ENCODE data around the gene TSC1. TPM values are rescaled to one million over a fixed set of nuclear protein-coding genes. Genes with fewer than 3 reads are reported as not detected.

The TSC1 gene
- total and polyA plus RNA-seq, 7 donors = 4.2 to 55.9 (median 35.3) TPM

DNA sequence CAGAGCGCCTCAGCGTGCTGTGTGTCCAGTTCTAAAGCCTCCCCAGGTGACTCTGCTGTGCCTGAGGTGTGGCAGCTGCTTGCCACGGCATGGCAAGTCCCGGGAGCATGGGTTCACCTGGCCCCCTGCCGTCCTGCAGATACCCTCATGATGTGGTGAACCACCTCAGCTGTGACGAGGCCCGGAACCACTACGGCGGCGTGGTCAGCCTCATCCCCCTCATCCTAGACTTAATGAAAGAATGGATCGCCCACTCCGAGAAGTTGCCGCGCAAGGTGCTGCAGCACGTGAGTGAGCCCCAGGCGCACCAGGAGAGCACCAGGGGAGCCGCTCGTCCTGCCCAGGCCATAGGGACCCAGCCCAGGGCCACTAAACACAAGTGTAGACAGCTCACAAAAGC, 56.3 kb downstream of the TSC1 start:
- H3K4me1 ChIP-seq = no peaks in the 10 kb centered on the region
- DNase-seq = no peak
- no peak overlapping the region for H3K4me3 ChIP-seq
- H3K27me3 ChIP-seq = no peaks in the 10 kb centered on the region
- no peak overlapping the region for H3K27ac ChIP-seq
- H3K36me3 ChIP-seq = peaks cover 0 to 74% (median 7%) of the 10 kb centered on the region in 4 donors
- no peaks in the 10 kb centered on the region for H3K9me3 ChIP-seq
- intact Hi-C loops (cut with DNase I) = no loop called here
- WGBS, 2 donors = 83 to 95% methylated on average over 18 of the region's 18 CpGs
- no peak for TF ChIP-seq POLR2AphosphoS5 (IDR thresholded peaks at IDR 0.05)
- TF ChIP-seq EP300 (IDR thresholded peaks at IDR 0.05) = no peak
- TF ChIP-seq POLR2A (IDR thresholded peaks at IDR 0.05) = no peak
- TF ChIP-seq, protein P1, sequence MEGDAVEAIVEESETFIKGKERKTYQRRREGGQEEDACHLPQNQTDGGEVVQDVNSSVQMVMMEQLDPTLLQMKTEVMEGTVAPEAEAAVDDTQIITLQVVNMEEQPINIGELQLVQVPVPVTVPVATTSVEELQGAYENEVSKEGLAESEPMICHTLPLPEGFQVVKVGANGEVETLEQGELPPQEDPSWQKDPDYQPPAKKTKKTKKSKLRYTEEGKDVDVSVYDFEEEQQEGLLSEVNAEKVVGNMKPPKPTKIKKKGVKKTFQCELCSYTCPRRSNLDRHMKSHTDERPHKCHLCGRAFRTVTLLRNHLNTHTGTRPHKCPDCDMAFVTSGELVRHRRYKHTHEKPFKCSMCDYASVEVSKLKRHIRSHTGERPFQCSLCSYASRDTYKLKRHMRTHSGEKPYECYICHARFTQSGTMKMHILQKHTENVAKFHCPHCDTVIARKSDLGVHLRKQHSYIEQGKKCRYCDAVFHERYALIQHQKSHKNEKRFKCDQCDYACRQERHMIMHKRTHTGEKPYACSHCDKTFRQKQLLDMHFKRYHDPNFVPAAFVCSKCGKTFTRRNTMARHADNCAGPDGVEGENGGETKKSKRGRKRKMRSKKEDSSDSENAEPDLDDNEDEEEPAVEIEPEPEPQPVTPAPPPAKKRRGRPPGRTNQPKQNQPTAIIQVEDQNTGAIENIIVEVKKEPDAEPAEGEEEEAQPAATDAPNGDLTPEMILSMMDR (IDR thresholded peaks at IDR 0.05) = no peak

DNA sequence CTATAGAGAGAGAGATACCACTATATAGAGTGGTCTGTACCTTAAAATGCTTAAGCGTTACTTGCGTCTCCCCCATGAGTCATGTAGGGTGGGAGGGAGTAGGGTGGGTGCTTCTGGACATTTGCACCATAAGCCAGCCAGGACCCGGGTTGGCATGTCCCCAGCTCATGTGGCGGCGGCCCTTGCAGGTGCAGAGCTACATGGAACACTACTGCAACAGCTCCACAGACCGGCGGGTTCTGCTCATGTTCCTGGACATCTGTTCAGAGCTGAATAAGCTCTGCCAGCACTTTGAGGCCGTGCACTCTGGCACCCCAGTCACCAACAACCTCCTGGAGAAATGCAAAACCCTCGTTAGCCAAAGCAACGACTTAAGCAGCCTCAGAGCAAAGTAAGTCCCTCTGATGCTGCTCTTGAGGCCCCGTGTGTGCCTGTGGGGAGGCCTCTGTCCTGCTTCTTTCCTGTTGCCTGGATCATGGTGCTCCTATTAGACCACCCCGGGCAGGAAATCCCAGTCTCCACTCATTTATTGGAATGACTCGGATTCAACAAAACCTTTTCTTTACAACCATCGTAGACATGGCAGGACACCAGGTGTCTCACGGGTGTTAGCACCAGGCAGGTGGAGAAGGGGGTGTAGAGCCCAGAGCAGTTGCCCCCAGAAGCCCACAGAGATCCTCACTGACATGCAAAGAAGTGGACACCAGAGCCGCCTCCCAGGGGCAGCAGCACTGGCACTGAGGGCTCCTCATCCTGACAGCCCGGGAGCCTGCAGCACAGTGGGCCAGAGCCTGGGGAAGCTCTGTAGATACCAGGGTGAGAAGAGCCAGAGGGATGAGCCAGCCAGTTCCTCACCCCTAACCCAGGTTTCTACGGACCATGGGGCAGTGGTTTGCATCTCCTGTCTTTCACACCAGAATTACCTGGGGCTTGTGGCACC, 57.0 kb downstream of the TSC1 start:
- no peaks in the 10 kb centered on the region for H3K4me1 ChIP-seq
- intact Hi-C loops (cut with DNase I) = no loop called here
- peaks cover 0 to 67% (median 7%) of the 10 kb centered on the region in 4 donors for H3K36me3 ChIP-seq
- 85 to 90% methylated on average over 18 of the region's 18 CpGs for WGBS, 2 donors
- no peak overlapping the region for H3K27ac ChIP-seq
- H3K9me3 ChIP-seq = no peaks in the 10 kb centered on the region
- no peak overlapping the region for H3K4me3 ChIP-seq
- H3K27me3 ChIP-seq = no peaks in the 10 kb centered on the region
- DNase-seq = no peak
- TF ChIP-seq EP300 (IDR thresholded peaks at IDR 0.05) (no peak), POLR2A (IDR thresholded peaks at IDR 0.05) (no peak), POLR2AphosphoS5 (IDR thresholded peaks at IDR 0.05) (no peak)
- TF ChIP-seq, protein P1 (IDR thresholded peaks at IDR 0.05) = no peak

DNA sequence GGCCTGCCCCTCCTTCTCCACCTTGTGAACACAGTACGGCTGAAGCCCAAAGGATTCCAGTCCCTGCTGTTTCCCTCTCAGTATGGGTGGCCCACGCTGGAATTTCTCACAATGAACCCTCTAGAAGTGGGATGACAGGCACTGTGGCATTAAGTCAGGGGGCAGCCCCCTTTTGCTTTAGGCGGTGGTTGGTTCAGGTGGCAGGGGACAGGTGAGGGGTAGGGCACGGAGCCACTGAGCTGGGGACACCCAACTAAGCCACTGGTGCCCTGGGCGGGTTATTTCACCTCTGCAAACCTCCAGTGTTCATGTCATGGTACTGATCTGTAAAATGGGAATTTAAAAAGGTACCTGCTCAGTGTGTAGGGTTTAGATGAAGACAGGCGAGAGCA, 58.1 kb downstream of the TSC1 start:
- peaks cover 0 to 58% (median 7%) of the 10 kb centered on the region in 4 donors for H3K36me3 ChIP-seq
- no peaks in the 10 kb centered on the region for H3K27me3 ChIP-seq
- H3K4me1 ChIP-seq = no peaks in the 10 kb centered on the region
- no peak overlapping the region for H3K27ac ChIP-seq
- no peak overlapping the region for H3K4me3 ChIP-seq
- DNase-seq = no peak
- no peaks in the 10 kb centered on the region for H3K9me3 ChIP-seq
- no peak for TF ChIP-seq POLR2A (IDR thresholded peaks at IDR 0.05)
- TF ChIP-seq, protein P1 (IDR thresholded peaks at IDR 0.05) = no peak
- no peak for TF ChIP-seq POLR2AphosphoS5 (IDR thresholded peaks at IDR 0.05)
- no peak for TF ChIP-seq EP300 (IDR thresholded peaks at IDR 0.05)
- WGBS, 2 donors = 90 to 94% methylated on average over 6 of the region's 6 CpGs
- intact Hi-C loops (cut with DNase I) = no loop called here

DNA sequence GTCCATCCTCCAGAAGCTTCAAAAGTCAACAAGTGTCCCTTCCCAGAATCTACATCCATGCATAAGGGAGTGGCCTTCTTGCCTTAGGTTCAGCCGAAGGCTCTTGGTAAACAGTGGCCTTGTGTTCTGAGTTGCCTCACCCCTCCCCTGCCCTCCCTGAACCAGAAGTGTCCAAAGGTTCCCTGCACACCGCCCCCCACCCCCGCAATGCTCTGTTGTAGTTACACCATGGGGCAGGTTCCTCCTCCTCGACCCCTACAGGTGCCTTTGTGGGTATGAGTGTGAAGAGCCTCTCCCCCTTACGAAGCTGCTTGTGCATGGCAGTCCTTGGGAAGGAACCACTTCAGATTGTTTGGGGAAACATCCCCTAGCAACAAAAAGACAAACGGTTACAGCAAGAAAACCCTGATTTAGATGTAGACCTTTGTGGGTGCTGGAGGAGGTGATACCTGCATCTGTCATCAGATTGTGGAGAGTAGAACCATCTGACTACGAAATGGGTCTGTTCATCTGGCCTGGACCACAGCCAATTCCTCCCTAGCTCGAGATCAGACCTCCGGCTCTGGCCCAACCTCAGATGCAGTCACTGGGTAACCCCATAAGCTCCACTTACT, 58.6 kb downstream of the TSC1 start:
- intact Hi-C loops (cut with DNase I) = no loop called here
- Histone ChIP-seq H3K36me3 (peaks cover 0 to 54% (median 7%) of the 10 kb centered on the region in 4 donors), H3K27ac (no peak overlapping the region), H3K9me3 (no peaks in the 10 kb centered on the region), H3K4me1 (no peaks in the 10 kb centered on the region), H3K27me3 (no peaks in the 10 kb centered on the region), H3K4me3 (no peak overlapping the region)
- WGBS, 2 donors = 34 to 39% methylated on average over 9 of the region's 9 CpGs
- no peak for DNase-seq
- TF ChIP-seq POLR2AphosphoS5 (IDR thresholded peaks at IDR 0.05) (no peak), POLR2A (IDR thresholded peaks at IDR 0.05) (no peak), EP300 (IDR thresholded peaks at IDR 0.05) (no peak)
- TF ChIP-seq, protein P1 (IDR thresholded peaks at IDR 0.05) = no peak
